Keratinocyte (primary cell): ENCODE measurements around the gene LELP1. TPM values are rescaled to one million over a fixed set of nuclear protein-coding genes. Genes with fewer than 3 reads are reported as not detected.
"Not testable (repeated sequence)": the region's sequence is repeated elsewhere in the genome, so short reads cannot be mapped to it uniquely, and the experiment has no call there.

Experiments used
- DNase-seq: peaks from one replicate; pipeline ENCODE4 v3.0.0-alpha.2; 2011; ENCODE audit warnings: low read depth, missing footprints, low spot score
- FAIRE-seq: peaks from 2 replicates; lab custom pipeline; 2011; peaks lifted over from hg19 to GRCh38; lab: Jason Lieb, UNC
- H2AFZ ChIP-seq: 2 replicates; pipeline ENCODE4 v1.6.0; 2012; ENCODE audit warnings: low read length, control low read depth, inconsistent platforms; ENCODE audit not compliant: control insufficient read depth
- H3K27ac ChIP-seq: 2 replicates; pipeline ENCODE4 v1.5.1; 2011; ENCODE audit warnings: low read length; ENCODE audit not compliant: control insufficient read depth, insufficient read depth
- H3K27me3 ChIP-seq: 3 replicates; pipeline ENCODE4 v1.6.0; 2011; ENCODE audit warnings: low read length; ENCODE audit not compliant: control insufficient read depth, insufficient read depth; ENCODE audit errors: extremely low read depth
- H3K36me3 ChIP-seq, 2 experiments: 2 replicates in 1 of 2; 3 replicates in 1 of 2; pipeline ENCODE4 v1.5.1; 2011; ENCODE audit warnings: low read length in 2 of 2, mild to moderate bottlenecking in 1 of 2; ENCODE audit not compliant: control insufficient read depth in 2 of 2, insufficient read depth in 2 of 2; ENCODE audit errors: extremely low read depth in 1 of 2
- H3K4me1 ChIP-seq: 3 replicates; pipeline ENCODE4 v1.5.1; 2011; ENCODE audit warnings: low read length; ENCODE audit not compliant: control insufficient read depth, insufficient read depth; ENCODE audit errors: extremely low read depth
- H3K4me2 ChIP-seq: 3 replicates; pipeline ENCODE4 v1.6.0; 2011; ENCODE audit warnings: low read depth, low read length; ENCODE audit not compliant: control insufficient read depth, insufficient read depth; ENCODE audit errors: extremely low read depth
- H3K4me3 ChIP-seq, 3 experiments: fragments of 200-600 bp in 1 of 3; sonication (generic) in 1 of 3; 2 replicates in 2 of 3; 3 replicates in 1 of 3; pipeline ENCODE4 v1.5.1; 2011 to 2016; ENCODE audit warnings: low read length in 3 of 3, mild to moderate bottlenecking in 3 of 3, control low read depth in 2 of 3, inconsistent platforms in 1 of 3, low read depth in 1 of 3, mixed read lengths in 1 of 3, mixed run types in 1 of 3, moderate library complexity in 1 of 3; ENCODE audit not compliant: control insufficient read depth in 2 of 3, insufficient read depth in 2 of 3; ENCODE audit errors: extremely low read depth in 1 of 3
- H3K79me2 ChIP-seq: 2 replicates; pipeline ENCODE4 v1.6.0; 2012; ENCODE audit warnings: low read length; ENCODE audit not compliant: control insufficient read depth, insufficient read depth
- H3K9ac ChIP-seq: 3 replicates; pipeline ENCODE4 v1.6.0; 2011; ENCODE audit warnings: low read length; ENCODE audit not compliant: control insufficient read depth, insufficient read depth; ENCODE audit errors: extremely low read depth
- H3K9me1 ChIP-seq: 3 replicates; pipeline ENCODE4 v1.6.0; 2011; ENCODE audit warnings: low read length; ENCODE audit not compliant: control insufficient read depth, insufficient read depth; ENCODE audit errors: extremely low read depth
- H3K9me3 ChIP-seq: 2 replicates; pipeline ENCODE4 v1.5.1; 2012; ENCODE audit warnings: low read depth, low read length; ENCODE audit not compliant: control insufficient read depth
- H4K20me1 ChIP-seq: 3 replicates; pipeline ENCODE4 v1.6.0; 2011; ENCODE audit warnings: low read length; ENCODE audit not compliant: control insufficient read depth, insufficient read depth; ENCODE audit errors: extremely low read depth
- CTCF ChIP-seq, 3 experiments: IDR thresholded peaks in 1 of 3; conservative IDR thresholded peaks in 1 of 3; optimal IDR thresholded peaks in 1 of 3; 2 replicates in 2 of 3; 3 replicates in 1 of 3; pipeline versions ENCODE3 to v1.5.1; 2011; ENCODE audit warnings: low read length in 3 of 3, mild to moderate bottlenecking in 3 of 3, moderate library complexity in 2 of 3, control low read depth in 1 of 3, inconsistent platforms in 1 of 3; ENCODE audit not compliant: insufficient read depth in 2 of 3; ENCODE audit errors: extremely low read depth in 1 of 3
- EZH2 ChIP-seq: IDR thresholded peaks from one replicate; pipeline ENCODE4 v1.6.1; 2012; ENCODE audit warnings: inconsistent platforms, mild to moderate bottlenecking, low read length, moderate library complexity
- dilution Hi-C: fragments of 300-500 bp; cut with MboI; formaldehyde crosslinking; loops from one replicate; pipeline ENCODE4 v1.7.0; 2020; ENCODE audit warnings: low sequenced_read_pairs; ENCODE audit not compliant: extremely low pct_ligation_motif_present
- polyA plus RNA-seq, 5 experiments: library from polyadenylated mRNA; depleted of rRNA in 3 of 5; stranded (reverse) in 3 of 5; stranded (forward) in 1 of 5; unstranded in 1 of 5; fragments of >200 nt; gene quantifications; 1 replicate in 1 of 5; 2 replicates in 3 of 5; 3 replicates in 1 of 5; pipeline versions ENCODE4 v1.2.1 to v1.2.3, GENCODE V29; 2011 to 2012; ENCODE audit warnings: missing spikeins in 2 of 5, low read depth in 1 of 5, low replicate concordance in 1 of 5

Gene LELP1
- polyA plus RNA-seq, 1 donor (not counting 4 experiments of a cell fraction or from before 2014, with no cell fraction given) = not detected

DNA sequence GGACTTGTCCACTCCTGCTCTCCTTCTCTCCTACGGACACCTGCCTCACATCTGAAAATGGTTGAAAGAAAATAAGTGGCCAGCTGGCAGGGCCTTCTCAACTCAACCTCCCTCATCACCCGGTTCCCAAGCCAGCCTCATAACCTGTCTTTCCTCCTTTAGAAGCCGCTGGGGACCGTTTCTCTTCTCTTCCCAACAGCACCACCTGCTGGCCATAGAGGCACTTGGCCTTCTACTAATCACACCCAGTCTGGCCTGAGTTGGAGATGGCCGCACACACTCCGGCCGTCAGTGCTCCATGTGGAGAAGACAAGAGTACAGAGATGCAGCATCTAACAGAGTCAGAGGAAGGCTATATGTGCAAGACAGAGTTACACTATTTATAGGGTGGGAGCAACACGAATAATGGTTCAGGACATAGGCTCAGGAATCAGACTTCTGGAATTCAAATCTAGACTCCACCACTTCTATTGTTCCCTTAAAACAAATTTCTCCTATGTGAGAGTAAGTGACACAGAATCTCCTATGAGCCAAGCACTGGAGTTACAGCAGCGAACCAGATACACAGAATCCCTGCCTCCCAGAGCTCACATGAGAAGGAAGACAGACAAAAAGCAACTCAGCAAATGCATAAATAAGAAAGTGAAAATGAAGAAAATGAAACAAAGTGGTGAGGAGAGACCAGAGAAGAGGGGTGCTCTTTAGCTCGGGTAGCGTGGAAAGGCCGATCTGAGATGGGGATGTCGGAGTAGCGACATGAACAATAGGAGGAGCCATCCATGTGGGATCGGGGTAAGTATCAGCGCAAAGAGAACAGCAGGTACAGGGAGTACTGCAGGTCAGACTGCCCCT is 20.0 kb downstream of the LELP1 start:
- H3K4me2 ChIP-seq, H3K9ac ChIP-seq, H2AFZ ChIP-seq, H3K9me3 ChIP-seq, H3K79me2 ChIP-seq, H3K27me3 ChIP-seq, DNase-seq, H3K9me1 ChIP-seq, H3K4me1 ChIP-seq, H3K27ac ChIP-seq, dilution Hi-C loops, H4K20me1 ChIP-seq, H3K4me3 ChIP-seq, H3K36me3 ChIP-seq: not testable (repeated sequence)
- FAIRE-seq = peak; percentile 97
- TF ChIP-seq CTCF (optimal IDR thresholded peaks at IDR 0.05 in 1 of 3, IDR thresholded peaks at IDR 0.05 in 1 of 3, conservative IDR thresholded peaks at IDR 0.05 in 1 of 3; ENCODE audit: extremely low read depth in 1 of 3, insufficient read depth in 2 of 3, low read length in 3 of 3) = peak; percentile 61 to 73 (median 64)

- DNase-seq (no peak), FAIRE-seq (no peak)
- Histone ChIP-seq H3K9ac (no peak overlapping the region), H3K4me3 (no peak overlapping the region), H3K36me3 (no peaks in the 10 kb centered on the region), H3K27me3 (peaks cover 7% of the 10 kb centered on the region), H3K4me2 (no peak overlapping the region), H3K79me2 (no peaks in the 10 kb centered on the region), H2AFZ (no peak overlapping the region), H3K27ac (no peak overlapping the region), H3K4me1 (no peaks in the 10 kb centered on the region), H3K9me1 (no peaks in the 10 kb centered on the region), H4K20me1 (no peaks in the 10 kb centered on the region), H3K9me3 (no peaks in the 10 kb centered on the region)
- dilution Hi-C loops = no loop called here
- TF ChIP-seq CTCF (optimal IDR thresholded peaks at IDR 0.05 in 1 of 3, IDR thresholded peaks at IDR 0.05 in 1 of 3, conservative IDR thresholded peaks at IDR 0.05 in 1 of 3; ENCODE audit: extremely low read depth in 1 of 3, insufficient read depth in 2 of 3, low read length in 3 of 3) (no peak), EZH2 (no peak)
Measured at GRCh38 chr1:153227810-153228209, 24.6 kb downstream of the LELP1 start.
